ENCODE results near the gene EHBP1. TPM values are rescaled to one million over a fixed set of nuclear protein-coding genes. Genes with fewer than 3 reads are reported as not detected.

Gene EHBP1
- total and polyA plus RNA-seq, 2 donors (not counting 3 experiments of a cell fraction or from before 2014, with no cell fraction given): 8.4 to 34.8 TPM

- ChIA-PET CTCF (no interaction called here), POLR2A (no interaction called here)
- Histone ChIP-seq H3K9me1 (replicated peaks; ENCODE audit: control insufficient read depth, extremely low read depth, insufficient read depth, low read length) (no peaks in the 10 kb centered on the region), H4K20me1 (replicated peaks; ENCODE audit: control insufficient read depth, extremely low read depth, insufficient read depth, low read length) (no peaks in the 10 kb centered on the region), H3K9ac (replicated peaks; ENCODE audit: extremely low read depth, insufficient read depth, low read length) (no peak overlapping the region), H3K27ac (ENCODE audit: insufficient read depth, low read depth, low read length) (no peak overlapping the region), H2AFZ (ENCODE audit: low read depth, low read length) (no peak overlapping the region), H3K4me1 (ENCODE audit: control insufficient read depth, extremely low read depth, insufficient read depth, low read length) (peaks cover 7% of the 10 kb centered on the region), H3K36me3 (ENCODE audit: control insufficient read depth in 2 of 2, extremely low read depth in 1 of 2, insufficient read depth in 2 of 2, low read length in 2 of 2) (no peaks in the 10 kb centered on the region), H3K4me3 (replicated peaks in 1 of 3; ENCODE audit: insufficient read depth in 1 of 3, low read depth in 1 of 3, low read length in 3 of 3) (no peak overlapping the region), H3K4me2 (ENCODE audit: insufficient read depth, low read length) (no peak overlapping the region), H3K9me3 (replicated peaks; ENCODE audit: control insufficient read depth, insufficient read depth, low read length) (no peaks in the 10 kb centered on the region), H3K79me2 (ENCODE audit: control insufficient read depth, insufficient read depth, low read length) (no peaks in the 10 kb centered on the region), H3K27me3 (ENCODE audit: control insufficient read depth in 2 of 2, insufficient read depth in 2 of 2, low read length in 2 of 2) (no peaks in the 10 kb centered on the region)
- TF ChIP-seq CTCF (IDR thresholded peaks at IDR 0.05; ENCODE audit: extremely low read depth in 1 of 2, insufficient read depth in 1 of 2, low read depth in 1 of 2, low read length in 2 of 2) (no peak), FOS (IDR thresholded peaks at IDR 0.05; ENCODE audit: borderline replicate concordance, insufficient read depth, low read length) (no peak), GATA2 (IDR thresholded peaks at IDR 0.05; ENCODE audit: insufficient read depth, insufficient read length, low read depth, low read length) (no peak), EZH2 (IDR thresholded peaks at IDR 0.05; ENCODE audit: borderline replicate concordance, low read depth, low read length, severe bottlenecking) (no peak), JUN (IDR thresholded peaks at IDR 0.05; ENCODE audit: borderline replicate concordance, insufficient read depth, insufficient read length, low read depth) (no peak), POLR2A (IDR thresholded peaks at IDR 0.05; ENCODE audit: low read depth, low read length) (no peak), MYC (IDR thresholded peaks at IDR 0.05; ENCODE audit: low read depth, low read length) (no peak), MAX (IDR thresholded peaks at IDR 0.05; ENCODE audit: insufficient read depth, insufficient read length) (no peak), POLR2AphosphoS5 (IDR thresholded peaks at IDR 0.05; ENCODE audit: insufficient read depth, low read depth, low read length) (no peak)
- DNase-seq (ENCODE audit: low read depth, low spot score): no peak
- intact Hi-C loops (cut with micrococcal nuclease): no loop called here
- BruUV-seq (replicated peaks): no TSS peak
- dilution Hi-C loops (cut with MboI; ENCODE audit: extremely low pct_ligation_motif_present, low sequenced_read_pairs): no loop called here
- no peak for FAIRE-seq
These were observed 163.4 kb downstream of the EHBP1 start for GRCh38 chr2:62868947-62869346.
